SU-DHL-6 (cell line): ENCODE data around the gene PLPP1.

Experiments
- H2AFZ ChIP-seq: fragments of 200-600 bp; sonication (generic); 2 replicates; pipeline ENCODE4 v1.6.1; 2014; ENCODE audit warnings: low read depth, mild to moderate bottlenecking, moderate library complexity, mixed read lengths, antibody characterized with exemption, low read length; ENCODE audit not compliant: severe bottlenecking
- H3F3A ChIP-seq: fragments of 200-600 bp; shearing (Covaris generic); 2 replicates; pipeline ENCODE4 v1.6.0; 2016; ENCODE audit warnings: antibody characterized with exemption, mild to moderate bottlenecking; ENCODE audit not compliant: insufficient read depth
- H3K27ac ChIP-seq: fragments of 200-600 bp; sonication (generic); 2 replicates; pipeline ENCODE4 v1.5.1; 2016; ENCODE audit warnings: low read depth, mild to moderate bottlenecking, low read length, moderate library complexity, mixed read lengths
- H3K27me3 ChIP-seq: fragments of 200-600 bp; sonication (generic), shearing (Covaris generic); 2 replicates; pipeline ENCODE4 v1.6.0; 2014; ENCODE audit warnings: mild to moderate bottlenecking, low read length
- H3K36me3 ChIP-seq: fragments of 200-600 bp; sonication (generic); 2 replicates; pipeline ENCODE4 v1.6.1; 2014; ENCODE audit warnings: mild to moderate bottlenecking, low read length, mixed read lengths
- H3K4me2 ChIP-seq: fragments of 300-600, 200-600 bp; shearing (Covaris generic), sonication (generic); 2 replicates; pipeline ENCODE4 v1.6.0; 2014; ENCODE audit warnings: low read length, low read depth, mild to moderate bottlenecking; ENCODE audit not compliant: poor library complexity, severe bottlenecking
- H3K4me3 ChIP-seq: fragments of 200-600 bp; sonication (generic); 2 replicates; pipeline ENCODE4 v1.5.1; 2014; ENCODE audit warnings: antibody characterized with exemption, low read length, mild to moderate bottlenecking, mixed read lengths; ENCODE audit not compliant: insufficient read depth, poor library complexity, severe bottlenecking
- H3K79me2 ChIP-seq: fragments of 200-600 bp; sonication (generic); 2 replicates; pipeline ENCODE4 v1.6.1; 2014; ENCODE audit warnings: mild to moderate bottlenecking, low read length, moderate library complexity; ENCODE audit not compliant: insufficient read depth
- H3K9ac ChIP-seq: fragments of 200-600 bp; sonication (generic); 2 replicates; pipeline ENCODE4 v1.7.0; 2014; ENCODE audit warnings: mild to moderate bottlenecking, low read length
- H3K9me2 ChIP-seq: fragments of 200-600 bp; sonication (generic); replicated peaks from 2 replicates; pipeline ENCODE4 v1.6.1; 2014; ENCODE audit warnings: low read length; ENCODE audit not compliant: insufficient read depth
- H3K9me3 ChIP-seq: fragments of 200-600 bp; sonication (generic); 2 replicates; pipeline ENCODE4 v1.6.1; 2014; ENCODE audit warnings: low read length, mixed read lengths; ENCODE audit not compliant: insufficient read depth
- H4K20me1 ChIP-seq: fragments of 200-600 bp; sonication (generic); 2 replicates; pipeline ENCODE4 v1.6.1; 2014; ENCODE audit warnings: low read depth, mild to moderate bottlenecking, antibody characterized with exemption, low read length, moderate library complexity, mixed read lengths
- CTCF ChIP-seq: fragments of 200-600 bp; sonication (generic); IDR thresholded peaks from one replicate; pipeline ENCODE4 v1.5.1; 2017; ENCODE audit warnings: antibody characterized with exemption, mild to moderate bottlenecking, low read length, moderate library complexity; ENCODE audit not compliant: insufficient read depth, poor library complexity, severe bottlenecking
- EZH2phosphoT487 ChIP-seq: fragments of 200-600 bp; sonication (generic), shearing (Covaris generic); conservative IDR thresholded peaks from 2 replicates; pipeline ENCODE4 v1.6.1; 2018; ENCODE audit warnings: mild to moderate bottlenecking, antibody characterized with exemption, low read length, moderate library complexity, mixed read lengths

The PLPP1 gene

GRCh38 chr5:55533521-55534435, 986 bp downstream of the PLPP1 start:
- H3K4me3 ChIP-seq, result peak overlapping the region; percentile 83
- H2AFZ ChIP-seq, result peak overlapping the region; percentile 87
- H3K9me2 ChIP-seq, result no peaks in the 10 kb centered on the region
- H3F3A ChIP-seq, result peaks cover 27% of the 10 kb centered on the region
- H3K36me3 ChIP-seq, result no peaks in the 10 kb centered on the region
- peaks cover 35% of the 10 kb centered on the region for H3K79me2 ChIP-seq
- peak overlapping the region; percentile 70 for H3K4me2 ChIP-seq
- H3K27me3 ChIP-seq, result no peaks in the 10 kb centered on the region
- peaks cover 5% of the 10 kb centered on the region; the same call in 1 of the 2 replicates for H4K20me1 ChIP-seq
- no peaks in the 10 kb centered on the region for H3K9me3 ChIP-seq
- H3K27ac ChIP-seq, result peak overlapping the region; percentile 91; the same call in 1 of the 2 replicates
- H3K9ac ChIP-seq, result peak overlapping the region; percentile 81
- TF ChIP-seq EZH2phosphoT487 (no peak), CTCF (no peak)

GRCh38 chr5:55530669-55531068, 4.1 kb downstream of the PLPP1 start:
- Histone ChIP-seq H3K9ac (no peak overlapping the region), H3K9me3 (no peaks in the 10 kb centered on the region), H3K9me2 (no peaks in the 10 kb centered on the region), H4K20me1 (peaks cover 5% of the 10 kb centered on the region; the same call in 1 of the 2 replicates), H3K27ac (no peak overlapping the region), H3K36me3 (no peaks in the 10 kb centered on the region), H3K79me2 (peaks cover 53% of the 10 kb centered on the region), H2AFZ (no peak overlapping the region), H3K4me2 (no peak overlapping the region), H3K27me3 (no peaks in the 10 kb centered on the region), H3F3A (peaks cover 13% of the 10 kb centered on the region), H3K4me3 (no peak overlapping the region)
- TF ChIP-seq EZH2phosphoT487 (no peak), CTCF (no peak)

GRCh38 chr5:55524816-55525215, 9.9 kb downstream of the PLPP1 start:
- no peak overlapping the region for H3K27ac ChIP-seq
- no peak overlapping the region for H2AFZ ChIP-seq
- H3K27me3 ChIP-seq, result no peaks in the 10 kb centered on the region
- H3K4me2 ChIP-seq, result no peak overlapping the region
- no peaks in the 10 kb centered on the region for H4K20me1 ChIP-seq
- peaks cover 56% of the 10 kb centered on the region for H3K79me2 ChIP-seq
- TF ChIP-seq EZH2phosphoT487 (no peak), CTCF (no peak)
- no peaks in the 10 kb centered on the region for H3K9me3 ChIP-seq
- H3K9me2 ChIP-seq, result no peaks in the 10 kb centered on the region
- no peaks in the 10 kb centered on the region for H3K36me3 ChIP-seq
- no peak overlapping the region for H3K9ac ChIP-seq
- H3K4me3 ChIP-seq, result no peak overlapping the region
- H3F3A ChIP-seq, result no peaks in the 10 kb centered on the region
